Esophagus muscularis mucosa (tissue), 3 donors: Measurements from ENCODE around the gene FLCN.

ENCODE experiments used
- POLR2A ChIP-seq: fragments of 450-650 bp; IDR thresholded peaks from one replicate; pipeline ENCODE4 v1.6.1; 2017; ENCODE audit warnings: antibody characterized with exemption, moderate library complexity, mild to moderate bottlenecking, low read depth
- TF ChIP-seq, protein P1 (sequence below), 3 experiments: fragments of 200-600 bp in 2 of 3; fragments of 450-650 bp in 1 of 3; sonication (generic) in 2 of 3; IDR thresholded peaks; one replicate each; pipeline ENCODE4 v1.5.1; 2017 to 2019; ENCODE audit warnings: antibody characterized with exemption in 3 of 3, mild to moderate bottlenecking in 2 of 3, moderate library complexity in 1 of 3

DNA sequence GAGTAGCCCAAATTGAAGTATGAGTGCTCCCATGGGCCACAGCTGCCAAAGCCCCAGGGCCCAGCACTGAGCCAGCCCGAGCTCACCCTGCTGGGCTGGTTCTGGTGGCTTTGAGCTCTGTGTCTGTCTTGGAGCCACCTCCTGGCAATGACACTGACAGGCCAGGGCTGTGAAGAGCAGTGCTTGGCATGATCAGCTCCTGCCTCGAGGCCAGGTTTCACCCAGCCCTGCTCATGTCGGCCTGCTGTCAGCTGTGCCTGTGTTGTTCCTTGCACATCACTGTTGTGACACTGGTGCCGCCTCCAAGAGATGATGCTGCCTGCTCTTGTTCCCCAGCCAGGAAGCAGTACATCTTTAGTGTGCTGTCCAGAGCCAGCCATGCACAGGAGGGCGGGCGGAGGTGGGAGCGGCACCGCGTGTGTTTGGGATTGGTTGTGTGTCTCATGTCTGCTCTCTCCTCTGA is 56.8 kb downstream of the FLCN start:
- TF ChIP-seq, protein P1, sequence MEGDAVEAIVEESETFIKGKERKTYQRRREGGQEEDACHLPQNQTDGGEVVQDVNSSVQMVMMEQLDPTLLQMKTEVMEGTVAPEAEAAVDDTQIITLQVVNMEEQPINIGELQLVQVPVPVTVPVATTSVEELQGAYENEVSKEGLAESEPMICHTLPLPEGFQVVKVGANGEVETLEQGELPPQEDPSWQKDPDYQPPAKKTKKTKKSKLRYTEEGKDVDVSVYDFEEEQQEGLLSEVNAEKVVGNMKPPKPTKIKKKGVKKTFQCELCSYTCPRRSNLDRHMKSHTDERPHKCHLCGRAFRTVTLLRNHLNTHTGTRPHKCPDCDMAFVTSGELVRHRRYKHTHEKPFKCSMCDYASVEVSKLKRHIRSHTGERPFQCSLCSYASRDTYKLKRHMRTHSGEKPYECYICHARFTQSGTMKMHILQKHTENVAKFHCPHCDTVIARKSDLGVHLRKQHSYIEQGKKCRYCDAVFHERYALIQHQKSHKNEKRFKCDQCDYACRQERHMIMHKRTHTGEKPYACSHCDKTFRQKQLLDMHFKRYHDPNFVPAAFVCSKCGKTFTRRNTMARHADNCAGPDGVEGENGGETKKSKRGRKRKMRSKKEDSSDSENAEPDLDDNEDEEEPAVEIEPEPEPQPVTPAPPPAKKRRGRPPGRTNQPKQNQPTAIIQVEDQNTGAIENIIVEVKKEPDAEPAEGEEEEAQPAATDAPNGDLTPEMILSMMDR (IDR thresholded peaks at IDR 0.05) = no peak
- TF ChIP-seq POLR2A = no peak
